ENCODE data around the gene VSX2. TPM values are rescaled to one million over a fixed set of nuclear protein-coding genes. Genes with fewer than 3 reads are reported as not detected.

Gene VSX2
- total RNA-seq, 2 donors from 2014 or later, result not detected

- DNase-seq (no peak), ATAC-seq (no peak)
- no peaks in the 10 kb centered on the region for H3K36me3 Mint-ChIP-seq (ENCODE audit: low read depth)
- peaks cover 3% of the 10 kb centered on the region for H3K4me1 Mint-ChIP-seq
- no peak overlapping the region for H3K27ac Mint-ChIP-seq
- no peaks in the 10 kb centered on the region for H3K9me3 ChIP-seq (ENCODE audit: control insufficient read depth, low read length, poor library complexity, severe bottlenecking)
- peaks cover 8% of the 10 kb centered on the region for H3K27me3 Mint-ChIP-seq
- no peak overlapping the region for H3K4me3 Mint-ChIP-seq
These were observed 36.1 kb downstream of the VSX2 start for GRCh38 chr14:74275241-74275841.

GRCh38 chr14:74278080-74278479, 38.8 kb downstream of the VSX2 start:
- no peaks in the 10 kb centered on the region for H3K27me3 Mint-ChIP-seq
- ATAC-seq, result no peak
- no peaks in the 10 kb centered on the region for H3K9me3 ChIP-seq (ENCODE audit: control insufficient read depth, low read length, poor library complexity, severe bottlenecking)
- no peaks in the 10 kb centered on the region for H3K36me3 Mint-ChIP-seq (ENCODE audit: low read depth)
- DNase-seq, result no peak
- H3K27ac Mint-ChIP-seq, result no peak overlapping the region
- H3K4me1 Mint-ChIP-seq, result peaks cover 3% of the 10 kb centered on the region
- no peak overlapping the region for H3K4me3 Mint-ChIP-seq

- H3K9me3 ChIP-seq (ENCODE audit: control insufficient read depth, low read length, poor library complexity, severe bottlenecking), result no peaks in the 10 kb centered on the region
- no peak for DNase-seq
- H3K27ac Mint-ChIP-seq, result no peak overlapping the region
- no peak for ATAC-seq
- no peaks in the 10 kb centered on the region for H3K4me1 Mint-ChIP-seq
- H3K36me3 Mint-ChIP-seq (ENCODE audit: low read depth), result peaks cover 4% of the 10 kb centered on the region
- H3K4me3 Mint-ChIP-seq, result no peak overlapping the region
- no peaks in the 10 kb centered on the region for H3K27me3 Mint-ChIP-seq
These were observed 41.8 kb downstream of the VSX2 start for GRCh38 chr14:74281069-74281468.

GRCh38 chr14:74286736-74287135, 47.5 kb downstream of the VSX2 start:
- Mint-ChIP-seq H3K4me1 (peaks cover 4% of the 10 kb centered on the region), H3K27me3 (no peaks in the 10 kb centered on the region), H3K27ac (peak overlapping the region; percentile 57), H3K4me3 (no peak overlapping the region), H3K36me3 (ENCODE audit: low read depth) (peaks cover 15% of the 10 kb centered on the region)
- ATAC-seq (no peak), DNase-seq (no peak)
- no peaks in the 10 kb centered on the region for H3K9me3 ChIP-seq (ENCODE audit: control insufficient read depth, low read length, poor library complexity, severe bottlenecking)

GRCh38 chr14:74289801-74290200, 50.6 kb downstream of the VSX2 start:
- Mint-ChIP-seq H3K4me1 (peaks cover 6% of the 10 kb centered on the region), H3K27me3 (no peaks in the 10 kb centered on the region), H3K27ac (no peak overlapping the region), H3K36me3 (ENCODE audit: low read depth) (peaks cover 11% of the 10 kb centered on the region), H3K4me3 (no peak overlapping the region)
- H3K9me3 ChIP-seq (ENCODE audit: control insufficient read depth, low read length, poor library complexity, severe bottlenecking), result no peaks in the 10 kb centered on the region
- DNase-seq, result no peak
- no peak for ATAC-seq

- no peaks in the 10 kb centered on the region for H3K9me3 ChIP-seq (ENCODE audit: control insufficient read depth, low read length, poor library complexity, severe bottlenecking)
- H3K4me3 Mint-ChIP-seq, result no peak overlapping the region
- peaks cover 11% of the 10 kb centered on the region for H3K36me3 Mint-ChIP-seq (ENCODE audit: low read depth)
- H3K27ac Mint-ChIP-seq, result no peak overlapping the region
- DNase-seq (no peak), ATAC-seq (no peak)
- no peaks in the 10 kb centered on the region for H3K27me3 Mint-ChIP-seq
- peaks cover 6% of the 10 kb centered on the region for H3K4me1 Mint-ChIP-seq
These were observed 51.2 kb downstream of the VSX2 start for GRCh38 chr14:74290415-74290814.

GRCh38 chr14:74292061-74292460, 52.8 kb downstream of the VSX2 start:
- no peak for ATAC-seq
- DNase-seq, result no peak
- Mint-ChIP-seq H3K4me1 (peaks cover 3% of the 10 kb centered on the region), H3K4me3 (no peak overlapping the region), H3K27me3 (no peaks in the 10 kb centered on the region), H3K36me3 (ENCODE audit: low read depth) (peaks cover 6% of the 10 kb centered on the region), H3K27ac (peak overlapping the region; percentile 57)
- H3K9me3 ChIP-seq (ENCODE audit: control insufficient read depth, low read length, poor library complexity, severe bottlenecking), result no peaks in the 10 kb centered on the region

- Mint-ChIP-seq H3K27me3 (no peaks in the 10 kb centered on the region), H3K27ac (peak overlapping the region; percentile 43), H3K4me1 (peaks cover 9% of the 10 kb centered on the region), H3K4me3 (no peak overlapping the region), H3K36me3 (ENCODE audit: low read depth) (peaks cover 8% of the 10 kb centered on the region)
- H3K9me3 ChIP-seq (ENCODE audit: control insufficient read depth, low read length, poor library complexity, severe bottlenecking), result no peaks in the 10 kb centered on the region
- ATAC-seq (no peak), DNase-seq (no peak)
These were observed 54.4 kb downstream of the VSX2 start for GRCh38 chr14:74293606-74294005.

- H3K27ac Mint-ChIP-seq, result peak overlapping the region; percentile 16
- H3K27me3 Mint-ChIP-seq, result no peaks in the 10 kb centered on the region
- peaks cover 5% of the 10 kb centered on the region for H3K36me3 Mint-ChIP-seq (ENCODE audit: low read depth)
- peak overlapping the region; percentile 31 for H3K4me3 Mint-ChIP-seq
- H3K4me1 Mint-ChIP-seq, result peaks cover 18% of the 10 kb centered on the region
- DNase-seq (no peak), ATAC-seq (no peak)
- H3K9me3 ChIP-seq (ENCODE audit: control insufficient read depth, low read length, poor library complexity, severe bottlenecking), result no peaks in the 10 kb centered on the region
These were observed 56.8 kb downstream of the VSX2 start for GRCh38 chr14:74296037-74296467.

GRCh38 chr14:74297986-74298385, 58.7 kb downstream of the VSX2 start:
- ATAC-seq (no peak), DNase-seq (no peak)
- H3K9me3 ChIP-seq (ENCODE audit: control insufficient read depth, low read length, poor library complexity, severe bottlenecking), result no peaks in the 10 kb centered on the region
- Mint-ChIP-seq H3K4me3 (no peak overlapping the region), H3K27ac (peak overlapping the region; percentile 86), H3K36me3 (ENCODE audit: low read depth) (peaks cover 5% of the 10 kb centered on the region), H3K27me3 (no peaks in the 10 kb centered on the region), H3K4me1 (peaks cover 29% of the 10 kb centered on the region)

GRCh38 chr14:74299061-74299545, 59.9 kb downstream of the VSX2 start:
- Mint-ChIP-seq H3K4me3 (peak overlapping the region; percentile 69), H3K4me1 (peaks cover 31% of the 10 kb centered on the region), H3K36me3 (ENCODE audit: low read depth) (peaks cover 5% of the 10 kb centered on the region), H3K27ac (peak overlapping the region; percentile 86), H3K27me3 (no peaks in the 10 kb centered on the region)
- ATAC-seq, result no peak
- no peaks in the 10 kb centered on the region for H3K9me3 ChIP-seq (ENCODE audit: control insufficient read depth, low read length, poor library complexity, severe bottlenecking)
- DNase-seq, result no peak

- H3K27me3 Mint-ChIP-seq, result no peaks in the 10 kb centered on the region
- ATAC-seq (no peak), DNase-seq (no peak)
- no peaks in the 10 kb centered on the region for H3K9me3 ChIP-seq (ENCODE audit: control insufficient read depth, low read length, poor library complexity, severe bottlenecking)
- peak overlapping the region; percentile 100 for H3K4me3 Mint-ChIP-seq
- peaks cover 5% of the 10 kb centered on the region for H3K36me3 Mint-ChIP-seq (ENCODE audit: low read depth)
- peak overlapping the region; percentile 95 for H3K27ac Mint-ChIP-seq
- peaks cover 31% of the 10 kb centered on the region for H3K4me1 Mint-ChIP-seq
These were observed 62.4 kb downstream of the VSX2 start for GRCh38 chr14:74301594-74302151.

GRCh38 chr14:74302152-74302628, 62.9 kb downstream of the VSX2 start:
- Mint-ChIP-seq H3K27me3 (no peaks in the 10 kb centered on the region), H3K36me3 (ENCODE audit: low read depth) (peaks cover 5% of the 10 kb centered on the region), H3K27ac (peak overlapping the region; percentile 95), H3K4me1 (peaks cover 28% of the 10 kb centered on the region), H3K4me3 (peak overlapping the region; percentile 100)
- peak; percentile 77 for ATAC-seq
- no peaks in the 10 kb centered on the region for H3K9me3 ChIP-seq (ENCODE audit: control insufficient read depth, low read length, poor library complexity, severe bottlenecking)
- no peak for DNase-seq
